DND-41 (cell line): ENCODE results near the gene TOPAZ1.

Source experiments
- EZH2 ChIP-seq: IDR thresholded peaks from 3 replicates; pipeline ENCODE4 v1.6.1; 2012; ENCODE audit warnings: borderline replicate concordance, low read depth, mild to moderate bottlenecking, moderate library complexity, low read length, inconsistent platforms; ENCODE audit not compliant: severe bottlenecking
- TF ChIP-seq, protein P1 (sequence below): IDR thresholded peaks from 2 replicates; pipeline ENCODE4 v1.5.1; 2012; ENCODE audit warnings: borderline replicate concordance, low read length, moderate library complexity, mild to moderate bottlenecking; ENCODE audit not compliant: poor library complexity, severe bottlenecking; ENCODE audit errors: extremely low read depth

DNA sequence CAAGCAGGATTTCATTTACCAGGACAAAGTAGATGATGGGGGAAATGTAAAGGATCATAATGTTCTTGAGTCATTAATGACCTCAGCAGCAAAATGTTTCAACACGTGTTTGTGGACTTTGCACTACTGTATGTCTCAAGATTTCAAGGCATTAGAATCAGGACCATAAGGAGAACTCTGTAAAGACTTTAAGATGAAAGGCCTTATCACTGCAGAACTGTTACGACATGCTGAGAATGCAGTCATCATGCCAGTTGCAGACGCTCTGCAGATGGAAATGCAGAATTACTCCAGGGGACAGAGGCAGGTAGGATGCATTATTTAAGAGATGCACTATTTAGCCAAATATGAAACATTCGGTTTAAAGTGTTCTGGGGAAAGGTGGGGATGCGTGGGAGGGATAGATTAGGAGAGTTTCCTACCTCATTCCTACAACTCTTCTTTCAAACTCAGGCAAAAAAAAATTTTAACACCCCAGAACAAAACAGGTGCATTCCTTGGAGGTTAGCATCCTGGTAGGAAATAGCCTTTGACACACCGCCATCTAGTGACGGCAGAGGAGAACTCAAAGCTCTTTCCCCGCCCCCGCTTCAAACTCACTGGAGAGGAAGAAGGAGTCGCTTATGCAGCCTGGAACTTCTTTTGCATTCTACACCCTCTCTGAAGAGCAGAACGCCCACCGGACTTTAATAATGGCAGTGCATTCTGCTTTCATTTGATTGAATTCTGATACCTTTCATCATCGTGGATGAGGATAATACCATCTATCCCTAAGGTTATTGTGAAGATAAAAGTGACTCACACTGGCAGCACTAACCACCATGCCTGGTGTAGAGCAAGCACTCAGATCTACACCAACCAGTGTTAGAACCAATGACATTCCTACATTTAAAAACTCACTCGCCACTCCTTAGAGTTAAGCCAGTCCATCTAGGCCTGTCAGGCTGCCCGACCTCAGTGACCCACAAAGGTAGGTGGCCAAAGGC lies 43.1 kb upstream of the TOPAZ1 start:
- TF ChIP-seq, protein P1, sequence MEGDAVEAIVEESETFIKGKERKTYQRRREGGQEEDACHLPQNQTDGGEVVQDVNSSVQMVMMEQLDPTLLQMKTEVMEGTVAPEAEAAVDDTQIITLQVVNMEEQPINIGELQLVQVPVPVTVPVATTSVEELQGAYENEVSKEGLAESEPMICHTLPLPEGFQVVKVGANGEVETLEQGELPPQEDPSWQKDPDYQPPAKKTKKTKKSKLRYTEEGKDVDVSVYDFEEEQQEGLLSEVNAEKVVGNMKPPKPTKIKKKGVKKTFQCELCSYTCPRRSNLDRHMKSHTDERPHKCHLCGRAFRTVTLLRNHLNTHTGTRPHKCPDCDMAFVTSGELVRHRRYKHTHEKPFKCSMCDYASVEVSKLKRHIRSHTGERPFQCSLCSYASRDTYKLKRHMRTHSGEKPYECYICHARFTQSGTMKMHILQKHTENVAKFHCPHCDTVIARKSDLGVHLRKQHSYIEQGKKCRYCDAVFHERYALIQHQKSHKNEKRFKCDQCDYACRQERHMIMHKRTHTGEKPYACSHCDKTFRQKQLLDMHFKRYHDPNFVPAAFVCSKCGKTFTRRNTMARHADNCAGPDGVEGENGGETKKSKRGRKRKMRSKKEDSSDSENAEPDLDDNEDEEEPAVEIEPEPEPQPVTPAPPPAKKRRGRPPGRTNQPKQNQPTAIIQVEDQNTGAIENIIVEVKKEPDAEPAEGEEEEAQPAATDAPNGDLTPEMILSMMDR: peak; percentile 89
- TF ChIP-seq EZH2: no peak
